HL-60 (cell line): ENCODE data around the gene AFAP1L2.

Experiments used
- GABPA ChIP-seq: IDR thresholded peaks from 2 replicates; pipeline ENCODE4 v1.6.1; 2012; ENCODE audit warnings: low read depth
- POLR2AphosphoS5 ChIP-seq: IDR thresholded peaks from 2 replicates; pipeline ENCODE4 v1.6.1; 2012; ENCODE audit warnings: low read depth
- SPI1 ChIP-seq: IDR thresholded peaks from 2 replicates; pipeline ENCODE4 v1.6.1; 2012; ENCODE audit warnings: low read depth, mild to moderate bottlenecking, borderline replicate concordance
- TF ChIP-seq, protein P1 (sequence below): IDR thresholded peaks from 2 replicates; pipeline ENCODE4 v1.6.1; 2012; ENCODE audit warnings: low read depth; ENCODE audit not compliant: insufficient replicate concordance
- TF ChIP-seq, protein P2 (sequence below): IDR thresholded peaks from one replicate; pipeline ENCODE4 v1.5.1; 2011; ENCODE audit warnings: low read length, control low read depth, inconsistent platforms; ENCODE audit not compliant: insufficient read depth

DNA sequence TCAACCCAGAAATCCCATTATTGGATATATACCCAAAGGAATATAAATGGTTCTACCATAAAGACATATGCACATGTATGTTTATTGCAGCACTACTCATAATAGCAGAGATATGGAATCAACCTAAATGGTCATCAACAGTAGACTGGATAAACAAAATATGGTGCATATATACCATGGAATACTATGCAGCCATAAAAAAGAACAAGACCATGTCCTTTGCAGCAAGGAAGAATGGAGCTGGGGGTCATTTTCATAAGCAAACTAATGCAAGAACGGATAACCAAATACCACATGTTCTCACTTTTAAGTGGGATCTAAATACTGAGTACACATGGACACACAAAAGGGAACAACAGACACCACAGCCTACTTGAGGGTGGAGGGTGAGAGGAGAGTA, 2.2 kb upstream of the AFAP1L2 start:
- TF ChIP-seq, protein P1, sequence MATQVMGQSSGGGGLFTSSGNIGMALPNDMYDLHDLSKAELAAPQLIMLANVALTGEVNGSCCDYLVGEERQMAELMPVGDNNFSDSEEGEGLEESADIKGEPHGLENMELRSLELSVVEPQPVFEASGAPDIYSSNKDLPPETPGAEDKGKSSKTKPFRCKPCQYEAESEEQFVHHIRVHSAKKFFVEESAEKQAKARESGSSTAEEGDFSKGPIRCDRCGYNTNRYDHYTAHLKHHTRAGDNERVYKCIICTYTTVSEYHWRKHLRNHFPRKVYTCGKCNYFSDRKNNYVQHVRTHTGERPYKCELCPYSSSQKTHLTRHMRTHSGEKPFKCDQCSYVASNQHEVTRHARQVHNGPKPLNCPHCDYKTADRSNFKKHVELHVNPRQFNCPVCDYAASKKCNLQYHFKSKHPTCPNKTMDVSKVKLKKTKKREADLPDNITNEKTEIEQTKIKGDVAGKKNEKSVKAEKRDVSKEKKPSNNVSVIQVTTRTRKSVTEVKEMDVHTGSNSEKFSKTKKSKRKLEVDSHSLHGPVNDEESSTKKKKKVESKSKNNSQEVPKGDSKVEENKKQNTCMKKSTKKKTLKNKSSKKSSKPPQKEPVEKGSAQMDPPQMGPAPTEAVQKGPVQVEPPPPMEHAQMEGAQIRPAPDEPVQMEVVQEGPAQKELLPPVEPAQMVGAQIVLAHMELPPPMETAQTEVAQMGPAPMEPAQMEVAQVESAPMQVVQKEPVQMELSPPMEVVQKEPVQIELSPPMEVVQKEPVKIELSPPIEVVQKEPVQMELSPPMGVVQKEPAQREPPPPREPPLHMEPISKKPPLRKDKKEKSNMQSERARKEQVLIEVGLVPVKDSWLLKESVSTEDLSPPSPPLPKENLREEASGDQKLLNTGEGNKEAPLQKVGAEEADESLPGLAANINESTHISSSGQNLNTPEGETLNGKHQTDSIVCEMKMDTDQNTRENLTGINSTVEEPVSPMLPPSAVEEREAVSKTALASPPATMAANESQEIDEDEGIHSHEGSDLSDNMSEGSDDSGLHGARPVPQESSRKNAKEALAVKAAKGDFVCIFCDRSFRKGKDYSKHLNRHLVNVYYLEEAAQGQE: no peak
- TF ChIP-seq GABPA: no peak
- TF ChIP-seq, protein P2, sequence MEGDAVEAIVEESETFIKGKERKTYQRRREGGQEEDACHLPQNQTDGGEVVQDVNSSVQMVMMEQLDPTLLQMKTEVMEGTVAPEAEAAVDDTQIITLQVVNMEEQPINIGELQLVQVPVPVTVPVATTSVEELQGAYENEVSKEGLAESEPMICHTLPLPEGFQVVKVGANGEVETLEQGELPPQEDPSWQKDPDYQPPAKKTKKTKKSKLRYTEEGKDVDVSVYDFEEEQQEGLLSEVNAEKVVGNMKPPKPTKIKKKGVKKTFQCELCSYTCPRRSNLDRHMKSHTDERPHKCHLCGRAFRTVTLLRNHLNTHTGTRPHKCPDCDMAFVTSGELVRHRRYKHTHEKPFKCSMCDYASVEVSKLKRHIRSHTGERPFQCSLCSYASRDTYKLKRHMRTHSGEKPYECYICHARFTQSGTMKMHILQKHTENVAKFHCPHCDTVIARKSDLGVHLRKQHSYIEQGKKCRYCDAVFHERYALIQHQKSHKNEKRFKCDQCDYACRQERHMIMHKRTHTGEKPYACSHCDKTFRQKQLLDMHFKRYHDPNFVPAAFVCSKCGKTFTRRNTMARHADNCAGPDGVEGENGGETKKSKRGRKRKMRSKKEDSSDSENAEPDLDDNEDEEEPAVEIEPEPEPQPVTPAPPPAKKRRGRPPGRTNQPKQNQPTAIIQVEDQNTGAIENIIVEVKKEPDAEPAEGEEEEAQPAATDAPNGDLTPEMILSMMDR: no peak
- no peak for TF ChIP-seq SPI1
- no peak for TF ChIP-seq POLR2AphosphoS5
